Mesendoderm (in vitro differentiated cells): Measurements from ENCODE around the gene CRTAC1.

Experiments
- DNase-seq: peaks from one replicate; pipeline ENCODE4 v3.0.0; 2013
- H2AK5ac ChIP-seq: 2 replicates; pipeline ENCODE4 v1.6.1; 2013; ENCODE audit warnings: low read length, inconsistent platforms
- H2BK120ac ChIP-seq: 2 replicates; pipeline ENCODE4 v1.6.1; 2013; ENCODE audit warnings: low read depth, mild to moderate bottlenecking, low read length, moderate library complexity, mixed read lengths
- H2BK15ac ChIP-seq: replicated peaks from 2 replicates; pipeline ENCODE4 v1.6.1; 2013; ENCODE audit warnings: low read depth, mild to moderate bottlenecking, moderate library complexity
- H2BK5ac ChIP-seq: 2 replicates; pipeline ENCODE4 v1.6.1; 2013; ENCODE audit warnings: low read length, inconsistent platforms
- H3K18ac ChIP-seq: 2 replicates; pipeline ENCODE4 v1.6.1; 2013; ENCODE audit warnings: mild to moderate bottlenecking, low read length, mixed read lengths
- H3K23ac ChIP-seq: one replicate; pipeline ENCODE4 v1.6.1; 2013; ENCODE audit warnings: low read length
- H3K27ac ChIP-seq: 2 replicates; pipeline ENCODE4 v1.5.1; 2013; ENCODE audit warnings: low read depth, mild to moderate bottlenecking, inconsistent platforms, low read length, moderate library complexity
- H3K27me3 ChIP-seq: 2 replicates; pipeline ENCODE4 v1.6.1; 2013; ENCODE audit warnings: low read length, control low read depth, mild to moderate bottlenecking, inconsistent platforms; ENCODE audit not compliant: insufficient read depth, poor library complexity
- H3K36me3 ChIP-seq: 2 replicates; pipeline ENCODE4 v1.6.1; 2013; ENCODE audit warnings: low read length, inconsistent platforms; ENCODE audit not compliant: control insufficient read depth, insufficient read depth
- H3K4ac ChIP-seq: one replicate; pipeline ENCODE4 v1.6.1; 2013; ENCODE audit warnings: low read depth, mild to moderate bottlenecking, low read length, moderate library complexity
- H3K4me1 ChIP-seq: 2 replicates; pipeline ENCODE4 v1.6.1; 2013; ENCODE audit warnings: low read depth, low read length, inconsistent platforms; ENCODE audit not compliant: control insufficient read depth
- H3K4me2 ChIP-seq: 2 replicates; pipeline ENCODE4 v1.6.1; 2013; ENCODE audit warnings: low read length
- H3K4me3 ChIP-seq: 2 replicates; pipeline ENCODE4 v1.5.1; 2013; ENCODE audit warnings: mild to moderate bottlenecking, low read length
- H3K56ac ChIP-seq: one replicate; pipeline ENCODE4 v1.6.1; 2013; ENCODE audit warnings: low read length
- H3K79me1 ChIP-seq: 2 replicates; pipeline ENCODE4 v1.6.1; 2013; ENCODE audit warnings: low read length, inconsistent platforms
- H3K79me2 ChIP-seq: 2 replicates; pipeline ENCODE4 v1.6.1; 2013; ENCODE audit warnings: mild to moderate bottlenecking, low read length; ENCODE audit not compliant: control insufficient read depth, insufficient read depth
- H3K9ac ChIP-seq: 2 replicates; pipeline ENCODE4 v1.6.1; 2013; ENCODE audit warnings: low read length, inconsistent platforms
- H4K5ac ChIP-seq: one replicate; pipeline ENCODE4 v1.6.1; 2013; ENCODE audit warnings: low read length
- H4K8ac ChIP-seq: one replicate; pipeline ENCODE4 v1.6.1; 2013; ENCODE audit warnings: low read depth, mild to moderate bottlenecking, control low read depth, low read length, moderate library complexity
- WGBS: extraction: QIAGEN DNeasy Blood & Tissue Kit; methylation state at CpG from one replicate; pipeline ENCODE4 v1.1.7; 2013; ENCODE audit warnings: low lambda C conversion rate, missing lambda C conversion rate; ENCODE audit not compliant: insufficient coverage; ENCODE audit errors: extremely low coverage; 5-methylcytosine and 5-hydroxymethylcytosine counted together

CRTAC1 gene

DNA sequence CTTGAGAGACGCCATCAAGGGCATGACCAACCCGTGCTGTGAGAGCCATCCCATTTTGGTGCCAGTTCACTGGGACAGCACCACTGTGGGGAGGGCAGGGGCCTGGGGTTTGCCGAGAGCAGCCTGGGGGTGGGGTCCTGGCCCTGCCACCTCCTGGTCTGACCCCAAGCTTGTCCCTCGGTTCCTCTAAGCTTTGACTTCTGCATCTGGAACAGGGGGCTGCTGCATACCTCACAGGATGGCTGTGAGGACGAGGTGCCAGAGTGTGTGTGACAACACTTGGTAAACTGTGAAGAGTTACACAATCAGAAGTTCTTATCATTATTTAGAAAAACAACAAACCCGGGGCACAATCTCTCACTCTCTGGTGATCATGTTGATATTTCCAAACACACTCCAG is 89.9 kb downstream of the CRTAC1 start:
- H2BK120ac ChIP-seq: no peak overlapping the region
- no peaks in the 10 kb centered on the region for H3K79me2 ChIP-seq
- no peak overlapping the region for H2BK15ac ChIP-seq
- no peak overlapping the region for H2AK5ac ChIP-seq
- H3K56ac ChIP-seq: no peak overlapping the region
- no peak overlapping the region for H3K18ac ChIP-seq
- H2BK5ac ChIP-seq: no peak overlapping the region
- no peak overlapping the region for H3K23ac ChIP-seq
- no peak overlapping the region for H3K27ac ChIP-seq
- no peak overlapping the region for H4K5ac ChIP-seq
- peak; percentile 58 for DNase-seq
- no peaks in the 10 kb centered on the region for H3K36me3 ChIP-seq
- WGBS: no CpG with 5 or more reads among the region's 6 CpGs
- H3K4me3 ChIP-seq: no peak overlapping the region
- H3K27me3 ChIP-seq: no peaks in the 10 kb centered on the region
- no peak overlapping the region for H3K9ac ChIP-seq
- H3K4me2 ChIP-seq: no peak overlapping the region
- H3K4me1 ChIP-seq: no peaks in the 10 kb centered on the region
- no peak overlapping the region for H3K4ac ChIP-seq
- H3K79me1 ChIP-seq: no peaks in the 10 kb centered on the region
- no peak overlapping the region for H4K8ac ChIP-seq

DNA sequence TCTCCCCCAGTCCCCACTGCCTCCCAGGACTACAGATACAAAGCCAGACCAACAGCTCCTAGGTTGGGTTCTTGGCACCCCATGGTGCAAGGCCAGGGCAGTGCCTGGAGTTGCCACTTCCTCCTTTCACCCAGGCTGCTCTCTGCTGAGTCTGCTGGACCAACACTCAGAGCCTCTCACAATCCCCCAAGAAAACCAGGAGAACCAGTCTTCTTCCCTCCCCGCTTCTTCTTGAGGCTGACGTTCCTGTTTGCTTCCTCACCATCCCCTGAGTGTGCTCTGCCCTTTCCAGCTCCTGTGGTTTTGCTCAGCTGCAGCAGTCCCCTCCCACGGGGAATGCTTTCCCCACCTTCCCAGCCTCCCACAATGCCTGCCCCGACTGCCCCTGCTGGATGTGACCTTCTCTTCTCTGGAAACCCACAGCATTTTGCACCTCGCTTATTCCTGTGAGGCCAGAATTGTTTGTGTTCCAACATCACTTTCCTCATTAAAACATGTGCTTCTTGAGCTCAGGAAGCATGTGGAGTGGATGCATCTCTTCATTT is 90.9 kb downstream of the CRTAC1 start:
- no peak overlapping the region for H3K56ac ChIP-seq
- no peak overlapping the region for H4K5ac ChIP-seq
- no peaks in the 10 kb centered on the region for H3K27me3 ChIP-seq
- no peak overlapping the region for H2BK120ac ChIP-seq
- H3K9ac ChIP-seq: no peak overlapping the region
- no peak overlapping the region for H3K23ac ChIP-seq
- no peak overlapping the region for H4K8ac ChIP-seq
- no peaks in the 10 kb centered on the region for H3K36me3 ChIP-seq
- H3K79me2 ChIP-seq: no peaks in the 10 kb centered on the region
- WGBS: no CpG with 5 or more reads among the region's 5 CpGs
- H3K18ac ChIP-seq: no peak overlapping the region
- H3K27ac ChIP-seq: no peak overlapping the region
- no peaks in the 10 kb centered on the region for H3K79me1 ChIP-seq
- no peak overlapping the region for H3K4me3 ChIP-seq
- H2BK5ac ChIP-seq: no peak overlapping the region
- no peak overlapping the region for H2AK5ac ChIP-seq
- H3K4me1 ChIP-seq: no peaks in the 10 kb centered on the region
- no peak overlapping the region for H3K4ac ChIP-seq
- DNase-seq: peak; percentile 8
- no peak overlapping the region for H2BK15ac ChIP-seq
- no peak overlapping the region for H3K4me2 ChIP-seq

- Histone ChIP-seq H3K9ac (no peak overlapping the region), H3K36me3 (no peaks in the 10 kb centered on the region), H4K8ac (no peak overlapping the region), H3K56ac (no peak overlapping the region), H3K23ac (no peak overlapping the region), H4K5ac (no peak overlapping the region), H2AK5ac (no peak overlapping the region), H2BK120ac (no peak overlapping the region), H2BK5ac (no peak overlapping the region), H3K18ac (no peak overlapping the region), H3K27me3 (no peaks in the 10 kb centered on the region), H3K4me1 (no peaks in the 10 kb centered on the region), H3K79me2 (no peaks in the 10 kb centered on the region), H3K27ac (no peak overlapping the region), H3K4me2 (no peak overlapping the region), H3K4ac (no peak overlapping the region), H2BK15ac (no peak overlapping the region), H3K4me3 (no peak overlapping the region), H3K79me1 (no peaks in the 10 kb centered on the region)
- no peak for DNase-seq
- WGBS: no CpG with 5 or more reads among the region's 8 CpGs
Measured at GRCh38 chr10:97937928-97938327, 92.5 kb downstream of the CRTAC1 start.

DNA sequence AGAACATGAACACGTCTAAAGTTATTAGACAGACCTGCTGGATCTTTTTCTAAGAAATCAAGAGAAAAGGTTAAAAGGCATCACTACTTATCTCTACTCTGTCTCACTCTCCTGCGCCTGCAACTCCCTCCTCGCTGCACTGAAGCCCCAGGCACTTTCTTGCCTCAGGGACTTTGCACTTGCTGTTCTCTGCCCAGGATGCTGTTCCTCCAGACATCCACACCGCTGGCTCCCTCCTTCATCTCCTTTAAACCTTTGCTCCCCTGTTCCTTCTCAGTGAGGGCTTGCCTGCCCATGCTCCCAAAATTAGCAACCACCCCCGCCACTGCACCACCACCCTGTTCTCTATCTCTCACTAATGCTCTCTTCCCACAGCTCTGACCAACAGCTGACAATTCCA is 93.4 kb downstream of the CRTAC1 start:
- H3K79me1 ChIP-seq: no peaks in the 10 kb centered on the region
- no CpG with 5 or more reads among the region's 5 CpGs for whole genome bisulfite sequencing

GRCh38 chr10:97936126-97936525 is 94.3 kb downstream of the CRTAC1 start:
- no peak overlapping the region for H2BK120ac ChIP-seq
- H3K79me1 ChIP-seq: no peaks in the 10 kb centered on the region
- H3K23ac ChIP-seq: no peak overlapping the region
- no peak for DNase-seq
- H3K79me2 ChIP-seq: no peaks in the 10 kb centered on the region
- no peak overlapping the region for H3K56ac ChIP-seq
- no peak overlapping the region for H4K5ac ChIP-seq
- no peak overlapping the region for H2AK5ac ChIP-seq
- no peaks in the 10 kb centered on the region for H3K27me3 ChIP-seq
- no peak overlapping the region for H3K9ac ChIP-seq
- H3K18ac ChIP-seq: no peak overlapping the region
- H3K4ac ChIP-seq: no peak overlapping the region
- H3K36me3 ChIP-seq: no peaks in the 10 kb centered on the region
- WGBS: no CpG with 5 or more reads among the region's 23 CpGs
- H2BK5ac ChIP-seq: no peak overlapping the region
- no peaks in the 10 kb centered on the region for H3K4me1 ChIP-seq
- H4K8ac ChIP-seq: no peak overlapping the region
- H2BK15ac ChIP-seq: no peak overlapping the region
- H3K4me3 ChIP-seq: no peak overlapping the region
- H3K27ac ChIP-seq: no peak overlapping the region
- no peak overlapping the region for H3K4me2 ChIP-seq

More for the DNA sequence above, 93.4 kb downstream of the CRTAC1 start:
- Histone ChIP-seq H3K9ac (no peak overlapping the region), H3K18ac (no peak overlapping the region), H3K23ac (no peak overlapping the region), H3K56ac (no peak overlapping the region), H3K4ac (no peak overlapping the region), H2BK15ac (no peak overlapping the region), H3K4me2 (no peak overlapping the region), H2BK5ac (no peak overlapping the region), H3K27ac (no peak overlapping the region), H3K4me3 (no peak overlapping the region), H3K27me3 (no peaks in the 10 kb centered on the region), H4K8ac (no peak overlapping the region), H3K4me1 (no peaks in the 10 kb centered on the region), H4K5ac (no peak overlapping the region), H2AK5ac (no peak overlapping the region), H3K36me3 (no peaks in the 10 kb centered on the region), H2BK120ac (no peak overlapping the region), H3K79me2 (no peaks in the 10 kb centered on the region)
- DNase-seq: no peak

DNA sequence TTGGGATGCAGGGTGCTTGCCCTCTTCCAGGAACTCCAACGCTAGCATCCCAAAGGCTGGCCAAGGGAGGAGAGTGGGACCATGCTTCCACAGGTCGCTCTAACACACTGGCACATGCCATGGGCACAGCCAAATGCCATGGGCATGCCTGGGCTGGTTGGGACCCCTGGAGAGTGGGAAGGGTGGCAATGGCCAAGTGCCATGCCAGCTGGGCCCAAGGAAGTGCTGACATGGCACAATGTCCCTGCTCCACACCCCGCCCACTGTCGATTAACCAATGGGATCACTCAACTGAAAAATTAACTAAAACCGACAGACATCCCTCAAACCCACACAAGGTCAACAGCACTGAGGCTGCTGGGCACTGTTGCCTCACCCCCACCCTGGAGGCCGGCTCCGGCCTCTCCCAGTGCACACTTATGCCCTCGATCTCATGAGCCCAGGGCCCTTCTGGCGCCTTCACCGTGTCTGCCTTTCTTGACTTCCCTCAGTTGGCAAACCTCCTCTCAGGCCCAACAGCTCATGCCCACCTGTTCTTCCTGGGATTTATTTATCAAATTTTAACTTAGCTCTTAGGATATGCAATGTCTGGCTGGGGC is 97.4 kb downstream of the CRTAC1 start:
- Histone ChIP-seq H3K79me2 (no peaks in the 10 kb centered on the region), H2BK5ac (no peak overlapping the region), H3K4me2 (no peak overlapping the region), H3K79me1 (no peaks in the 10 kb centered on the region), H4K8ac (no peak overlapping the region), H4K5ac (no peak overlapping the region), H3K27ac (no peak overlapping the region), H2AK5ac (no peak overlapping the region), H3K36me3 (no peaks in the 10 kb centered on the region), H3K27me3 (no peaks in the 10 kb centered on the region), H2BK15ac (no peak overlapping the region), H3K23ac (no peak overlapping the region), H3K9ac (no peak overlapping the region), H3K18ac (no peak overlapping the region), H3K56ac (no peak overlapping the region), H3K4me1 (no peaks in the 10 kb centered on the region), H2BK120ac (no peak overlapping the region), H3K4me3 (no peak overlapping the region), H3K4ac (no peak overlapping the region)
- DNase-seq: no peak
- WGBS: no CpG with 5 or more reads among the region's 10 CpGs
